Umbilical cord (tissue), 2 donors: ENCODE measurements around the gene NLGN2. TPM values are rescaled to one million over a fixed set of nuclear protein-coding genes. Genes with fewer than 3 reads are reported as not detected.

Experiments used
- DNase-seq: peaks from one replicate; pipeline ENCODE4 v3.0.0-alpha.2; 2015; ENCODE audit warnings: low spot score
- total RNA-seq: library from RNA; depleted of rRNA; stranded (reverse); fragments of >200 nt; gene quantifications from one replicate; pipeline ENCODE4 v1.2.3, GENCODE V29; 2014; ENCODE audit warnings: low replicate concordance; ENCODE audit not compliant: insufficient read depth

Gene NLGN2
- total RNA-seq, 1 donor from 2014 or later: 4.8 TPM

DNA sequence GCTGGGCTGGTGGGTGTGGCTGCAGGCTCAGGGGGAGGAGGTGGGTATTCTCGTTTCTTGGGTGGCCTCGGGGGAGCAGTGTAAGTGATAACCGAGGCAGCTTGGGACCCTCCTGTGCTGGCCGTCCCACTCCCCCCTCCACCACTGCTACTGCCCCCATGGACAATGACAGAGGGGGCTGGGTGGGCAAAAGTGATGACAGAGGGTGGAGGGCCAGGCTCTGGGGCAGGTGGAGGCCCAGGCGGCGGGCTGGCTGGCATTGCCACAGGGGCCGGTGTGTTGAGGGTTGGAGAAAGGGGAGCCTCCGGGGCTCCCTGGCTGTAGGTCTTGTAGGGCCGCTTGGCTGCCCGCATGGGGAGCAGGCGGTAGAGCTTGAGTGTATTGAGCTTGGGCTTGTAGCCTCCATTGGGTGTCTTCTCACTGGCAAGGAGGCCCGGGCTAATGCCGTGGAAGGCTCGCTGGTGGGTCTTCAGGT is 55.8 kb downstream of the NLGN2 start:
- no peak for DNase-seq

DNA sequence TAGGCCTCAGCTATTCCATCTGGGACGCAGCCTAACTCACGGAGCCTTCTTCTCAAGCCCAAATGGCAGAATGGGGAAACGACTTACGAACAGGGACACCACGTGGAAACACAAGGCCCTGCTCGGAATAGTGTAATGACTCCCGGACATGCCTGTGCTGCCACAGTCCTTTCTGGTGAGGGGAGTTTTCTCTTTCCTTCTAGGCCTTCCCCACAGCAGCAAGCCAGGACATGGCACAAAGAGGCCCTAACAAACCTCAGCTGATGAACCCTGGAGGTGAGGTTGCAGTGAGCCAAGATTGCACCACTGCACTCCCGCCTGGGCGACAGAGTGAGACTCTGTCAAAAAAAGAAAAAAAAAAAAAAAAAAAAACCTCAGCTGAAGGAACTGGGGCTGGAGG is 56.4 kb downstream of the NLGN2 start:
- no peak for DNase-seq

DNA sequence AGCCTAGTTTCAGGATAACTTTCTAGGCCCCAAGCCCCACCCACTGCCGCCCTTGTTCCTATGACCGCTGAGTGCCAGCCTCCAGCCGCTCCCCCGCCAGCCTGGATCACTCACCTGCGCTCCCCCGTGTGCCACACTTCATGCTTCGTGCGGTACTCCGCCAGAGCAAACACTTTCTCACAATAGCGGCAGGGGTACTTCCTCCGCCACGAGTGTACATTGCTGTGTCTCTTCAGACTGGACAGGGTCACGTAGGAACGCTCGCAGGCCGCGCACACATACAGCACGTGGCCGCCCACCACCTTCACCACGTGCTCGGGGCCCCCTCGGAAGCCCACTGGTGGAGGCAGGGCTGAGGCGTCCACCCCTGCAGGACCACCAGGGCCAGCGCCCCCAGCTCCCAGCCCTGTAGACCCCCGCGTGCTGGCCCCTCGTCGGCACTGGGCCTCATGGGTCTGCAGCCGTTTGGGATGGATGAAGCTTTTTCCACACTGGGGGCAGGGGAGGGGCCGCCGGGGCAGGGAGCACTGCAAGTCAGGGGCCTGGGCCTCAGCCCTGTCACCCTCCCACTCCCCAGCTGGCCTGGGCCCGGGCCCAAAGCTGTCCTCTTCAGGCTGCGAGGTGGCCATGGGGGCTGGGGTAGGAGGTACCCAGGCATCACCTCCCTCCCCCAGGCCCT is 58.1 kb downstream of the NLGN2 start:
- no peak for DNase-seq

DNA sequence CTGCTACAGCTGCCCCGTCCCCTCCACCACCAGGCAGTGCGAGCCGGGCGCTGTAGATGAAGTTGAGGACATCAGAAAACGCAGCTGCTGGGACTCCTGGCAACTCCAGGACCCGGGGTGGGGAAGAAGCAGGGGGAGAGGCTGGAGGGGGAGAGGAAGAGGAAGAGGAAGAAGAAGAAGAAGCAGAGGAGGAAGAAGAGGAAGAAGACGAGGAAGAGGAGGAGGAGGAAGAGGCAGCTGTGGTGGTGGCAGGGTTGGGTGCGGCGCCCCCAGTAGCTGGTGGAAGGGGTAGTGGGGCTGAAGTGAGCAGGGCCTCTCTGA is 58.6 kb downstream of the NLGN2 start:
- no peak for DNase-seq

DNA sequence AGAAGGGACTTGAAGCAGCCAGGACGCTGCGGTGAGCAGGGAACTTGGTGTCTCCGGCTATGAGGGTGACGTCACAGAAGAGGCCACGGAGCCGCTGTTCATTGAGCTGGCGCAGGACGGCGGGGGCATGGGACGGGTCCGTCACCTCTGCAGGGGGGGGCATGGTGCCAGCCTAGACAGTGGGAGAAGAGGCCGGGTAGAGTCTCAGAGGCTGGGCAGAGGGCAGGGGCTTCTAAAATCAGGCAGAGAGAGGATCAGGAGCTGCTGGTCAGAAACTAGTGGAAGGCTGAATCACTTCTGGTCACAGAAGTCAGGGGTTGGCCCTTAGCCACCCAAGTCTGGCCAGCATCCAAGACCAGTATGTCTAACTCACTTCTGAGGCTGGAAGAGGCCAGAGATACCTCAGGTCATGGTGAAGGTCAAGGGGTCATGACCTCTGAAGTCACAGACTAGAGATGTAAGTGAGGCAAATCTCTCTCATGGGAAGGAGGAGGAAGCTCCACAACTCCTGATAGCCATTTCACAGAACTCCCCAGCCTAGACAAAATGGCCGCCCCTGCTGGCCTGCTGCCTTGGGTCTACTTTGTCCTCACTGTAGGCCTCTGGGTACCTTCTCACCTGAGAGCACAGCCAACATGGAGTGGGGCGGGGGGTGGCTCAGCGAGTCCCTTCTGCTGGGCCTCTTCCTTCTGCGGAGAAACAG is 59.1 kb downstream of the NLGN2 start:
- DNase-seq: no peak

DNA sequence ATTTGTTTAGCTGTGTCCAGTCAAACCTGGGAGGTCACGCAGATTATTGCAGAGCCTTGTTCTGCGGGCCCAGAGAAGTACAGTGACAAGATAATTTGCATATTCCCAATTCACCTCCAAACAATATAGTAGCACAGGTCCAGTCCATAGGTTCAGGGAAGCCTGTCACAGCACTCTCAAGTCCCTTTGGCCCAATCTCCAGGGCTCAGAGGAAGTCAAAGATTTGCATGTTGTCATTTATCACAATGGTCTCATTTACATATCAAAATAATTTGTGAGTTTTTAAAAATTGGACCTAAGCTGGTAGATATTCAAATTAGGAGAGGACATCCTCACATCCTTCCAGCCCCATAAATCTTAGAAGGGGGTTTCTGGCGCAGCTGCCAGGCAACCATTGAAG is 59.9 kb downstream of the NLGN2 start:
- no peak for DNase-seq

DNA sequence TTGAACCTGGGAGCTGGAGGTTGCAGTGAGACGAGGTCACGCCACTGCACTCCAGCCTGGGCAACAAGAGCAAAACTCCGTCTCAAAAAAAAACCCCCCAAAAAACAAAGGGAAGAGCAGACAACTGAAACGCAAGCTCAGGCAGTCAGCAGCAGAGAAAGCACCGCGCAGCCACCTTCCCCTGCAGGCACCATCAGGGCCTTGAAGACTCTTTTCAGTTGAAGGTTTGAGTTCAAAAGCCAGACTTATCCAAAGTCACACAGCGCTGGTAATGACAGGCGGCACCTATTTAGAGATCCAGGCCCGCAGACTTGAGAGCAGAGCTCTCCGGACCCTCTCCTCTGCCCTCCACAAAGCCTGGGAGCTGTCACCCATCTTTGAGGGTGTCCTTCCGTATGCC is 60.6 kb downstream of the NLGN2 start:
- no peak for DNase-seq

DNA sequence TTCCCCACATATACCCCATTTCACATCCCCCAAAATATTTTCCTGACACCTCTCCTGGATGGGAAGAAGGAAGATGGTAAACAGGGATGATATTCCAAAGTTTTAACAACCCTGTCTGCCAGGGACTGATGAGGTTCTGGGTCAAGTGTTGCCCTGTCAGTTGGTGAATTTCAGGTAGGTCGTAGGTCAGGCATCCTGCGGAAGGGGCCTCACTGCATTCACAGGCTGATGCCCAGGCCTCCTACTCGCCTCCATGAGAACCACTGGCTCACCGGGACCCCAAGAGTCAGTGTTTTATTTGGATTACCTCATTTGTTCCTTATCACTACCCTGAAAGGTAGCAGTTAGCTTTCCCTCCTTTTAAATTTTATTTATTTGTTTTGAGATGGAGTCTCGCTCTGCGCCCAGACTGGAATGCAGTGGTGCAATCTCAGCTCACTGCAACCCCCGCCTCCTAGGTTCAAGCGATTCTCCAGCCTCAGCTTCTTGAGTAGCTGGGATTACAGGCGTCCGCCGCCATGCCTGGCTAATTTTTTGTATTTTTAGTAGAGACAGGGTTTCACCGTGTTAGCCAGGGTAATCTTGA is 61.3 kb downstream of the NLGN2 start:
- DNase-seq: no peak

Other genes with a start within 250 kb of the NLGN2 start
- 1.2 TPM for gene ASGR1, start 228.5 kb upstream of the NLGN2 start, total RNA-seq
- gene DLG4, start 188.0 kb upstream of the NLGN2 start, total RNA-seq: 18.3 TPM
- gene ACADVL, start 187.9 kb upstream of the NLGN2 start, total RNA-seq: 147 TPM
- gene DVL2, start 173.3 kb upstream of the NLGN2 start, total RNA-seq: 64.8 TPM
- gene PHF23, start 168.4 kb upstream of the NLGN2 start, total RNA-seq: 29.1 TPM
- gene GABARAP, start 165.4 kb upstream of the NLGN2 start, total RNA-seq: 240 TPM
- gene CTDNEP1, start 156.1 kb upstream of the NLGN2 start, total RNA-seq: 15.4 TPM
- 13.7 TPM for gene ELP5, start 155.6 kb upstream of the NLGN2 start, total RNA-seq
- 14.2 TPM for gene CLDN7, start 145.4 kb upstream of the NLGN2 start, total RNA-seq
- 7.7 TPM for gene SLC2A4, start 126.1 kb upstream of the NLGN2 start, total RNA-seq
- gene YBX2, start 113.2 kb upstream of the NLGN2 start, total RNA-seq: 0.96 TPM
- 136 TPM for gene EIF5A, start 100.2 kb upstream of the NLGN2 start, total RNA-seq
- gene GPS2, start 92.5 kb upstream of the NLGN2 start, total RNA-seq: 20.5 TPM
- 35.6 TPM for gene NEURL4, start 78.5 kb upstream of the NLGN2 start, total RNA-seq
- 5.3 TPM for gene ACAP1, start 71.3 kb upstream of the NLGN2 start, total RNA-seq
- gene KCTD11, start 55.7 kb upstream of the NLGN2 start, total RNA-seq: 18.3 TPM
- not detected for gene TMEM95, start 52.7 kb upstream of the NLGN2 start, total RNA-seq
- 12.8 TPM for gene TNK1, start 26.8 kb upstream of the NLGN2 start, total RNA-seq
- 21.9 TPM for gene PLSCR3, start 13.3 kb upstream of the NLGN2 start, total RNA-seq
- gene TMEM256, start 3.7 kb upstream of the NLGN2 start, total RNA-seq: 89.3 TPM
- not detected for gene SPEM1, start 12.5 kb downstream of the NLGN2 start, total RNA-seq
- gene SPEM2, start 17.8 kb downstream of the NLGN2 start, total RNA-seq: not detected
- 0.96 TPM for gene SPEM3, start 21.0 kb downstream of the NLGN2 start, total RNA-seq
- gene TMEM102, start 27.6 kb downstream of the NLGN2 start, total RNA-seq: 1.9 TPM
- gene FGF11, start 31.7 kb downstream of the NLGN2 start, total RNA-seq: 12.8 TPM
- gene CHRNB1, start 37.2 kb downstream of the NLGN2 start, total RNA-seq: 8.9 TPM
- 18.1 TPM for gene ZBTB4, start 71.8 kb downstream of the NLGN2 start, total RNA-seq
- gene SLC35G6, start 73.6 kb downstream of the NLGN2 start, total RNA-seq: 0.24 TPM
- 40.7 TPM for gene POLR2A, start 76.5 kb downstream of the NLGN2 start, total RNA-seq
- 14.9 TPM for gene TNFSF12, start 141.2 kb downstream of the NLGN2 start, total RNA-seq
- gene TNFSF13, start 150.9 kb downstream of the NLGN2 start, total RNA-seq: 7.7 TPM
- 56.6 TPM for gene SENP3, start 154.1 kb downstream of the NLGN2 start, total RNA-seq
- 8.4 TPM for gene CD68, start 171.8 kb downstream of the NLGN2 start, total RNA-seq
- gene MPDU1, start 176.0 kb downstream of the NLGN2 start, total RNA-seq: 38.0 TPM
- 1.9 TPM for gene SOX15, start 182.2 kb downstream of the NLGN2 start, total RNA-seq
- gene FXR2, start 207.1 kb downstream of the NLGN2 start, total RNA-seq: 32.7 TPM
- 39.7 TPM for gene SAT2, start 220.0 kb downstream of the NLGN2 start, total RNA-seq
- gene SHBG, start 222.3 kb downstream of the NLGN2 start, total RNA-seq: 3.9 TPM
- gene ATP1B2, start 243.1 kb downstream of the NLGN2 start, total RNA-seq: 2.6 TPM